ENCODE measurements around the gene PPM1M. TPM values are rescaled to one million over a fixed set of nuclear protein-coding genes. Genes with fewer than 3 reads are reported as not detected.

Gene PPM1M
- total RNA-seq, 1 donor from 2014 or later = 1.1 TPM

GRCh38 chr3:52210037-52210436 is 35.5 kb upstream of the PPM1M start:
- H3K27ac Mint-ChIP-seq = no peak overlapping the region
- H3K9me3 Mint-ChIP-seq = no peaks in the 10 kb centered on the region
- H3K27me3 Mint-ChIP-seq (ENCODE audit: insufficient read depth, low read depth) = peaks cover 3% of the 10 kb centered on the region
- Histone ChIP-seq H3K4me3 (no peak overlapping the region), H3K79me2 (ENCODE audit: low read depth) (no peaks in the 10 kb centered on the region), H3K4me1 (no peaks in the 10 kb centered on the region), H3F3A (ENCODE audit: low read depth) (no peaks in the 10 kb centered on the region), H2AFZ (replicated peaks) (no peak overlapping the region), H3K4me2 (no peak overlapping the region), H3K9ac (no peak overlapping the region), H4K20me1 (ENCODE audit: low read depth) (no peaks in the 10 kb centered on the region), H3K9me3 (ENCODE audit: low read depth) (no peaks in the 10 kb centered on the region), H3K27ac (no peak overlapping the region), H3K36me3 (peaks cover 14% of the 10 kb centered on the region), H3K27me3 (no peaks in the 10 kb centered on the region)
- no peaks in the 10 kb centered on the region for H3K4me1 Mint-ChIP-seq
- TF ChIP-seq EZH2 (IDR thresholded peaks at IDR 0.05) (no peak), EZH2phosphoT487 (IDR thresholded peaks at IDR 0.05) (no peak), CTCF (IDR thresholded peaks at IDR 0.05) (no peak)
- H3K4me3 Mint-ChIP-seq = no peak overlapping the region
- no peak for DNase-seq (ENCODE audit: low spot score)
- peaks cover 48% of the 10 kb centered on the region for H3K36me3 Mint-ChIP-seq

GRCh38 chr3:52210550-52211046 is 35.0 kb upstream of the PPM1M start:
- TF ChIP-seq EZH2 (IDR thresholded peaks at IDR 0.05) = no peak
- TF ChIP-seq CTCF (IDR thresholded peaks at IDR 0.05) = no peak
- no peak for TF ChIP-seq EZH2phosphoT487 (IDR thresholded peaks at IDR 0.05)
- H3F3A ChIP-seq (ENCODE audit: low read depth) = no peaks in the 10 kb centered on the region
- H2AFZ ChIP-seq (replicated peaks) = no peak overlapping the region
- H3K4me3 ChIP-seq = no peak overlapping the region
- no peak overlapping the region for H3K27ac ChIP-seq
- no peak overlapping the region for H3K9ac ChIP-seq
- Mint-ChIP-seq H3K4me3 (no peak overlapping the region), H3K27ac (no peak overlapping the region), H3K9me3 (no peaks in the 10 kb centered on the region), H3K4me1 (no peaks in the 10 kb centered on the region), H3K27me3 (ENCODE audit: insufficient read depth, low read depth) (peaks cover 3% of the 10 kb centered on the region), H3K36me3 (peaks cover 51% of the 10 kb centered on the region)
- no peaks in the 10 kb centered on the region for H3K27me3 ChIP-seq
- H3K4me1 ChIP-seq = no peaks in the 10 kb centered on the region
- H3K9me3 ChIP-seq (ENCODE audit: low read depth) = no peaks in the 10 kb centered on the region
- no peak for DNase-seq (ENCODE audit: low spot score)
- no peaks in the 10 kb centered on the region for H4K20me1 ChIP-seq (ENCODE audit: low read depth)
- no peaks in the 10 kb centered on the region for H3K79me2 ChIP-seq (ENCODE audit: low read depth)
- peaks cover 10% of the 10 kb centered on the region for H3K36me3 ChIP-seq
- H3K4me2 ChIP-seq = no peak overlapping the region

- DNase-seq (ENCODE audit: low spot score) = no peak
- H3K9me3 ChIP-seq (ENCODE audit: low read depth) = no peaks in the 10 kb centered on the region
- H4K20me1 ChIP-seq (ENCODE audit: low read depth) = no peaks in the 10 kb centered on the region
- H3K36me3 Mint-ChIP-seq = peaks cover 49% of the 10 kb centered on the region
- no peak overlapping the region for H3K4me2 ChIP-seq
- no peaks in the 10 kb centered on the region for H3F3A ChIP-seq (ENCODE audit: low read depth)
- H3K27me3 Mint-ChIP-seq (ENCODE audit: insufficient read depth, low read depth) = peaks cover 3% of the 10 kb centered on the region
- H3K4me3 Mint-ChIP-seq = peak overlapping the region; percentile 39
- no peak overlapping the region for H3K4me3 ChIP-seq
- no peak overlapping the region for H3K9ac ChIP-seq
- peaks cover 10% of the 10 kb centered on the region for H3K36me3 ChIP-seq
- H3K27ac ChIP-seq = no peak overlapping the region
- H3K4me1 ChIP-seq = no peaks in the 10 kb centered on the region
- no peaks in the 10 kb centered on the region for H3K79me2 ChIP-seq (ENCODE audit: low read depth)
- no peaks in the 10 kb centered on the region for H3K4me1 Mint-ChIP-seq
- no peaks in the 10 kb centered on the region for H3K27me3 ChIP-seq
- H2AFZ ChIP-seq (replicated peaks) = no peak overlapping the region
- no peak overlapping the region for H3K27ac Mint-ChIP-seq
- no peaks in the 10 kb centered on the region for H3K9me3 Mint-ChIP-seq
- TF ChIP-seq EZH2phosphoT487 (IDR thresholded peaks at IDR 0.05) (no peak), EZH2 (IDR thresholded peaks at IDR 0.05) (no peak), CTCF (IDR thresholded peaks at IDR 0.05) (no peak)
Observed at GRCh38 chr3:52211268-52211891, 34.2 kb upstream of the PPM1M start.

All from neural progenitor cell (in vitro differentiated cells).